Colonic mucosa (tissue), 4 donors: ENCODE results near the gene DERA. TPM values are rescaled to one million over a fixed set of nuclear protein-coding genes. Genes with fewer than 3 reads are reported as not detected.

Experiments
- DNase-seq: peaks from one replicate; pipeline ENCODE4 v3.0.0-alpha.2; 2020
- H3K27ac ChIP-seq: fragments of 200-600 bp; one replicate; pipeline ENCODE4 v1.8.0; 2021
- H3K27me3 ChIP-seq: fragments of 200-600 bp; one replicate; pipeline ENCODE4 v1.8.0; 2021
- H3K36me3 ChIP-seq: fragments of 200-600 bp; one replicate; pipeline ENCODE4 v1.8.0; 2021
- H3K4me1 ChIP-seq: fragments of 200-600 bp; one replicate; pipeline ENCODE4 v1.8.0; 2021; ENCODE audit warnings: mild to moderate bottlenecking
- H3K4me3 ChIP-seq: fragments of 200-600 bp; one replicate; pipeline ENCODE4 v1.8.0; 2021
- H3K9ac ChIP-seq, 2 donors: one replicate each; pipeline ENCODE4 v1.7.0; 2013; ENCODE audit warnings: control low read depth in 2 of 2, low read depth in 2 of 2, low read length in 2 of 2
- H3K9me3 ChIP-seq: fragments of 200-600 bp; one replicate; pipeline ENCODE4 v1.8.0; 2021
- CTCF ChIP-seq: fragments of 200-600 bp; IDR thresholded peaks from one replicate; pipeline ENCODE4 v1.8.0; 2022; ENCODE audit warnings: antibody characterized with exemption, mild to moderate bottlenecking
- intact Hi-C: fragments of 100-400 bp; cut with DNase I; formaldehyde crosslinking; loops from one replicate; pipeline ENCODE4 v1.14.1; 2022
- total RNA-seq, 2 donors: library from RNA; stranded (reverse); fragmentation: NEBNext Ultra II Directional in 1 of 2; extraction: Animal tissue kit (Norgen Biotek cat#: 25700) in 1 of 2; gene quantifications; one replicate each; pipeline ENCODE4 v1.2.1, GENCODE V29; 2021
- donor health status: healthy.
- donor health status: DM: no; HTN: no; CAD: no.
- donor health status: DM: no; HTN: no; CAD: no.

The DERA gene
- total RNA-seq, 2 donors from 2014 or later: 44.0 to 61.2 TPM

GRCh38 chr12:15892645-15893259, 18.4 kb upstream of the DERA start:
- DNase-seq: no peak
- Histone ChIP-seq H3K9ac (no peak overlapping the region), H3K4me3 (no peak overlapping the region), H3K4me1 (no peaks in the 10 kb centered on the region), H3K27ac (no peak overlapping the region), H3K36me3 (peaks cover 5% of the 10 kb centered on the region), H3K27me3 (no peaks in the 10 kb centered on the region), H3K9me3 (no peaks in the 10 kb centered on the region)
- no peak for TF ChIP-seq CTCF
- intact Hi-C loops: no loop called here

DNA sequence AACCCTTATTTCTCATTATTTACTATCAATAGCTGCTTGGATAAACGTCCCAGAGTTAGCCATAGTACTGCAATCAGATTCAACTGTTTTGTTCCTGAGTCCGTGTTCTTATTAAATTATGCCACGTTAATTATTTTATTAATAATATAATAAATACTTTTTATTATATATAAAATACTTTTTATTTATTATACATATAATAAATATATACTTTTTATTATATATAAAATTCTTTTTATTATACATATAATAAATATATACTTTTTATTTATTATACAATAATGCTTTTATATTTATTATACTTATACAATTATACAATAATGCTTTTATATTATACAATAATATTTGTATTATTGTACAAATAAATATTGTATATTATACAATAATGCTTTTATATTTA, 17.9 kb upstream of the DERA start:
- Histone ChIP-seq H3K4me3 (no peak overlapping the region), H3K27ac (no peak overlapping the region), H3K9ac (no peak overlapping the region), H3K36me3 (peaks cover 5% of the 10 kb centered on the region), H3K4me1 (no peaks in the 10 kb centered on the region), H3K9me3 (no peaks in the 10 kb centered on the region), H3K27me3 (no peaks in the 10 kb centered on the region)
- intact Hi-C loops: no loop called here
- TF ChIP-seq CTCF: no peak
- no peak for DNase-seq

- H3K27ac ChIP-seq: no peak overlapping the region
Measured at GRCh38 chr12:15896867-15897266, 14.3 kb upstream of the DERA start.

GRCh38 chr12:15897433-15897832, 13.7 kb upstream of the DERA start:
- no peak for TF ChIP-seq CTCF
- H3K4me1 ChIP-seq: no peaks in the 10 kb centered on the region
- DNase-seq: no peak
- H3K9ac ChIP-seq: no peak overlapping the region
- peaks cover 5% of the 10 kb centered on the region for H3K36me3 ChIP-seq
- H3K9me3 ChIP-seq: no peaks in the 10 kb centered on the region
- no peaks in the 10 kb centered on the region for H3K27me3 ChIP-seq
- H3K4me3 ChIP-seq: no peak overlapping the region
- H3K27ac ChIP-seq: no peak overlapping the region
- intact Hi-C loops: no loop called here

More at GRCh38 chr12:15896867-15897266, 14.3 kb upstream of the DERA start:
- H3K4me3 ChIP-seq: no peak overlapping the region
- no peak for TF ChIP-seq CTCF
- H3K9ac ChIP-seq: no peak overlapping the region
- H3K27me3 ChIP-seq: no peaks in the 10 kb centered on the region
- H3K9me3 ChIP-seq: no peaks in the 10 kb centered on the region
- H3K4me1 ChIP-seq: no peaks in the 10 kb centered on the region
- H3K36me3 ChIP-seq: peaks cover 5% of the 10 kb centered on the region
- no peak for DNase-seq
- intact Hi-C loops: no loop called here

DNA sequence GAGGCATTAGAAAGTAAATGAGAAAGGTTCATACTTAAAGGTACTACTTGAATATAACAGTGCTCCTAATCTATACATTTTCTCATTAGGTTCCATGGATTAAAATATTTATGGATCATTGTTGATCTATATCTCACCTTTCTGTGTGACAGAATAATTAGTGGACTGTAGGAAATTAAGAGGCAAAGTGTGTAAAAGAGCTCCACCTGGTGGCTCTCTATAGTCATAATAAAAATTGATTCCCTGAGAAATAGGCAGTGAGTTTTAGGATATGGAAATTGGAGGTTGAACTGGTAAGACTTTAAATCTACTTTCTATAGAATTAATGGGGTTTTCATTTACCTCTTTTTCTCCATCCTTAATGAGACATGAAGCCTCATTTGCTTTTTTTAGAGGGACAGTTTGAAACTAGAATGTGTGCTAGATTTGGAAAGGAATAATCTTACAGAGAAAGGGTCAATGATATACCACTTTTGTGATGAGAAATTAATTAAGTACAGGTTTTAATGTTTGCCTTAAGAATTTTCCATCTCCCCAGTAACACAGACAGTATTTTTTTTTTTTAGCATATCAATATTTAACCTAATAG, 11.8 kb upstream of the DERA start:
- H3K4me1 ChIP-seq: no peaks in the 10 kb centered on the region
- H3K9me3 ChIP-seq: no peaks in the 10 kb centered on the region
- H3K4me3 ChIP-seq: no peak overlapping the region
- peak; percentile 58 for TF ChIP-seq CTCF
- H3K9ac ChIP-seq: no peak overlapping the region
- H3K27me3 ChIP-seq: no peaks in the 10 kb centered on the region
- intact Hi-C loops: no loop called here
- no peak for DNase-seq
- H3K27ac ChIP-seq: no peak overlapping the region
- H3K36me3 ChIP-seq: no peaks in the 10 kb centered on the region
